WTC11 (cell line): ENCODE results near the gene MMUT. TPM values are rescaled to one million over a fixed set of nuclear protein-coding genes. Genes with fewer than 3 reads are reported as not detected.

Experiments
- ATAC-seq: fragments of 200-7000 bp; cut with Tn5 transposase; 2 replicates; pipeline ENCODE4 v1.10.0; 2021; ENCODE audit warnings: mild to moderate bottlenecking, moderate library complexity
- CTCF ChIA-PET: fragments of 300-600 bp; sonication (Branson Sonifier 250); formaldehyde crosslinking; loops from one replicate; lab custom pipeline; 2021; ENCODE audit warnings: antibody characterized with exemption; lab: Charles Lee
- POLR2A ChIA-PET: fragments of 350-600 bp; sonication (Branson Sonifier 250); formaldehyde crosslinking; loops from one replicate; lab custom pipeline; 2021; ENCODE audit warnings: antibody characterized with exemption; lab: Charles Lee
- DNase-seq: peaks from one replicate; pipeline ENCODE4 v3.0.0; 2021; ENCODE audit warnings: low spot score
- H3K27ac Mint-ChIP-seq: 2 replicates; pipeline ENCODE4 v1.8.0; 2021; ENCODE audit warnings: mixed read lengths
- H3K27me3 Mint-ChIP-seq: 2 replicates; pipeline ENCODE4 v1.8.0; 2021; ENCODE audit warnings: low read depth, mild to moderate bottlenecking, moderate library complexity, mixed read lengths
- H3K36me3 Mint-ChIP-seq: 2 replicates; pipeline ENCODE4 v1.8.0; 2021; ENCODE audit warnings: mixed read lengths
- H3K4me1 Mint-ChIP-seq: 2 replicates; pipeline ENCODE4 v1.8.0; 2022; ENCODE audit warnings: mixed read lengths
- H3K4me3 Mint-ChIP-seq: 2 replicates; pipeline ENCODE4 v1.8.0; 2021; ENCODE audit warnings: mild to moderate bottlenecking, moderate library complexity, mixed read lengths
- H3K9me3 Mint-ChIP-seq: 2 replicates; pipeline ENCODE4 v1.8.0; 2021; ENCODE audit warnings: mixed read lengths
- CBFB ChIP-seq: sonication (generic); formaldehyde crosslinking; IDR thresholded peaks from 2 replicates; pipeline ENCODE4 v1.8.1; 2022; ENCODE audit warnings: mild to moderate bottlenecking, low read depth, missing genetic modification reagents
- CREM ChIP-seq: sonication (generic); formaldehyde crosslinking; IDR thresholded peaks from 2 replicates; pipeline ENCODE4 v1.8.1; 2022; ENCODE audit warnings: mild to moderate bottlenecking, missing genetic modification reagents, moderate library complexity
- EMX1 ChIP-seq: fragments of 250-450 bp; sonication (Bioruptor Pico); IDR thresholded peaks from 2 replicates; pipeline ENCODE4 v1.8.0; 2021; ENCODE audit warnings: mild to moderate bottlenecking
- JAZF1 ChIP-seq: fragments of 250-450 bp; sonication (Bioruptor Pico); IDR thresholded peaks from 2 replicates; pipeline ENCODE4 v1.9.0; 2021; ENCODE audit warnings: moderate library complexity, mild to moderate bottlenecking, inconsistent platforms
- NR2C2 ChIP-seq: sonication (generic); formaldehyde crosslinking; IDR thresholded peaks from 2 replicates; pipeline ENCODE4 v1.8.0; 2022; ENCODE audit warnings: mild to moderate bottlenecking, missing genetic modification reagents
- NR3C1 ChIP-seq: sonication (generic); formaldehyde crosslinking; conservative IDR thresholded peaks from 2 replicates; pipeline ENCODE4 v1.8.1; 2023; ENCODE audit warnings: low read depth, mild to moderate bottlenecking, missing genetic modification reagents
- OVOL2 ChIP-seq: fragments of 250-450 bp; sonication (Bioruptor Pico); IDR thresholded peaks from 2 replicates; pipeline ENCODE4 v1.9.0; 2021; ENCODE audit warnings: mild to moderate bottlenecking, borderline replicate concordance
- ZNF138 ChIP-seq: sonication (generic); formaldehyde crosslinking; conservative IDR thresholded peaks from 2 replicates; pipeline ENCODE4 v1.8.1; 2022; ENCODE audit warnings: mild to moderate bottlenecking, moderate library complexity, missing genetic modification reagents
- ZNF219 ChIP-seq: sonication (generic); formaldehyde crosslinking; IDR thresholded peaks from 2 replicates; pipeline ENCODE4 v1.8.0; 2023; ENCODE audit warnings: missing genetic modification reagents, mild to moderate bottlenecking, borderline replicate concordance
- ZNF671 ChIP-seq: fragments of 250-450 bp; sonication (Bioruptor Pico); IDR thresholded peaks from 2 replicates; pipeline ENCODE4 v1.8.0; 2021; ENCODE audit warnings: mild to moderate bottlenecking
- total RNA-seq: library from RNA; stranded (reverse); gene quantifications from 3 replicates; pipeline ENCODE4 v1.2.3, GENCODE V29; 2021
- TF ChIP-seq, protein P1 (sequence below): fragments of 250-450 bp; sonication (Bioruptor Pico); conservative IDR thresholded peaks from 2 replicates; pipeline ENCODE4 v1.9.0; 2021; ENCODE audit warnings: mild to moderate bottlenecking
- TF ChIP-seq, protein P2 (sequence below): fragments of 250-450 bp; sonication (Bioruptor Pico); IDR thresholded peaks from 2 replicates; pipeline ENCODE4 v2.1.2; 2022; ENCODE audit warnings: mild to moderate bottlenecking, moderate library complexity
- TF ChIP-seq, protein P3 (sequence below): sonication (generic); formaldehyde crosslinking; IDR thresholded peaks from 2 replicates; pipeline ENCODE4 v1.8.1; 2022; ENCODE audit warnings: mild to moderate bottlenecking, moderate library complexity, missing genetic modification reagents
- TF ChIP-seq, protein P4 (sequence below): sonication (generic); formaldehyde crosslinking; IDR thresholded peaks from 2 replicates; pipeline ENCODE4 v1.8.0; 2023; ENCODE audit warnings: mild to moderate bottlenecking, missing genetic modification reagents
- TF ChIP-seq, protein P5 (sequence below): sonication (generic); formaldehyde crosslinking; IDR thresholded peaks from 2 replicates; pipeline ENCODE4 v1.8.0; 2022; ENCODE audit warnings: missing genetic modification reagents

The MMUT gene
- total RNA-seq, 1 experiment from 2014 or later, result 12.5 TPM

DNA sequence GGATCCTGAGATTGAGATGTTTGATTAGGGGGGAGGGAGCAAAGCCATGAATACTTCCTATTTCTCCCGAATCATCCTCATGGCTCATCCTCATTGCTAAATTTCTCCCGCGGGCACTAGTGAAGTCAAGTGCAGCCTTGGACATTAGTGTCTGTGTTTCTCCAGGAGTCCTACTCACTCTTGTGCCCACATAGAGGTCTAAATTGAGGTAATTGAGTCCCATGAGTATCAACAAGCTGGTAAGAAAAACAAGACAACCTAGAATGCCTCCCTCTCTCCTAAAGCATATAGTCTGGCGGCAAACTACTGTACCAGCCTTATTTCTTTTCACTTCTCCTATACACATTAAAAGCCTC is 537 bp upstream of the MMUT start:
- TF ChIP-seq, protein P1, sequence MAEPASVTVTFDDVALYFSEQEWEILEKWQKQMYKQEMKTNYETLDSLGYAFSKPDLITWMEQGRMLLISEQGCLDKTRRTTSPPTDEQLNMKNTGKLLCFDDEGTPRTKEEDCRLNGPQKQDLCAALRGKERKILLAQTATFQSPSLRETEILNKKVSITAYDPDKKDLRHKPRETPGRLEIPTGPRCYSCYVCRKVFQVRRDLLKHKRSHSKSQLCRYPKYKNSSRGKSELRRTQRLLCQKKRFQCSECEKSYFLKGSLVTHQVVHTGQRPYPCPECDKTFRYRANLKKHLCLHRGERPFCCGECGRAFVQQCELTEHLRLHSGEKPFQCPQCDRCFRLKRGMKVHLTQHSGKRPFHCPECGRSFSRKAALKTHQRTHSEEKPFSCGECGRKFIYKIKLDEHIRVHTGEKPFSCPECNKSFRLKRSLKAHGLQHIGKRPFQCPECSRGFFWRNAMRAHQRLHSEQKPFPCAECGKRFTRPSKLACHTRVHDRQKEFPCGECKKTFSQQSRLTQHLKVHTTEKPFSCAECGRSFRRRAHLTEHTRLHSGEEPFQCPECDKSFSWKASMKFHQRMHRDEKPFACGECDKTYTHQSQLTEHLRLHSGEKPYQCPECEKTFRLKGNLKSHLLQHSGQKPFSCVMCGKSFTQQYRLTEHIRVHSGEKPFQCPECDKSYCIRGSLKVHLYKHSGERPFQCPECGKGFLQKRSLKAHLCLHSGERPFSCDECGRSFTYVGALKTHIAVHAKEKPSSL (CRISPR knock-in tag), result no peak
- no peak for TF ChIP-seq NR3C1 (CRISPR knock-in tag)
- TF ChIP-seq ZNF671, result no peak
- TF ChIP-seq ZNF138 (CRISPR knock-in tag), result no peak
- TF ChIP-seq, protein P2, sequence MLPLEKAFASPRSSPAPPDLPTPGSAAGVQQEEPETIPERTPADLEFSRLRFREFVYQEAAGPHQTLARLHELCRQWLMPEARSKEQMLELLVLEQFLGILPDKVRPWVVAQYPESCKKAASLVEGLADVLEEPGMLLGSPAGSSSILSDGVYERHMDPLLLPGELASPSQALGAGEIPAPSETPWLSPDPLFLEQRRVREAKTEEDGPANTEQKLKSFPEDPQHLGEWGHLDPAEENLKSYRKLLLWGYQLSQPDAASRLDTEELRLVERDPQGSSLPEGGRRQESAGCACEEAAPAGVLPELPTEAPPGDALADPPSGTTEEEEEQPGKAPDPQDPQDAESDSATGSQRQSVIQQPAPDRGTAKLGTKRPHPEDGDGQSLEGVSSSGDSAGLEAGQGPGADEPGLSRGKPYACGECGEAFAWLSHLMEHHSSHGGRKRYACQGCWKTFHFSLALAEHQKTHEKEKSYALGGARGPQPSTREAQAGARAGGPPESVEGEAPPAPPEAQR, result no peak
- TF ChIP-seq, protein P3, sequence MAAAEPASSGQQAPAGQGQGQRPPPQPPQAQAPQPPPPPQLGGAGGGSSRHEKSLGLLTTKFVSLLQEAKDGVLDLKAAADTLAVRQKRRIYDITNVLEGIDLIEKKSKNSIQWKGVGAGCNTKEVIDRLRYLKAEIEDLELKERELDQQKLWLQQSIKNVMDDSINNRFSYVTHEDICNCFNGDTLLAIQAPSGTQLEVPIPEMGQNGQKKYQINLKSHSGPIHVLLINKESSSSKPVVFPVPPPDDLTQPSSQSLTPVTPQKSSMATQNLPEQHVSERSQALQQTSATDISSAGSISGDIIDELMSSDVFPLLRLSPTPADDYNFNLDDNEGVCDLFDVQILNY, result no peak
- no peak for TF ChIP-seq JAZF1 (CRISPR knock-in tag)
- TF ChIP-seq CBFB (CRISPR knock-in tag), result no peak
- no peak for TF ChIP-seq NR2C2 (CRISPR knock-in tag)
- no peak for TF ChIP-seq OVOL2
- TF ChIP-seq ZNF219, result no peak
- TF ChIP-seq, protein P4, sequence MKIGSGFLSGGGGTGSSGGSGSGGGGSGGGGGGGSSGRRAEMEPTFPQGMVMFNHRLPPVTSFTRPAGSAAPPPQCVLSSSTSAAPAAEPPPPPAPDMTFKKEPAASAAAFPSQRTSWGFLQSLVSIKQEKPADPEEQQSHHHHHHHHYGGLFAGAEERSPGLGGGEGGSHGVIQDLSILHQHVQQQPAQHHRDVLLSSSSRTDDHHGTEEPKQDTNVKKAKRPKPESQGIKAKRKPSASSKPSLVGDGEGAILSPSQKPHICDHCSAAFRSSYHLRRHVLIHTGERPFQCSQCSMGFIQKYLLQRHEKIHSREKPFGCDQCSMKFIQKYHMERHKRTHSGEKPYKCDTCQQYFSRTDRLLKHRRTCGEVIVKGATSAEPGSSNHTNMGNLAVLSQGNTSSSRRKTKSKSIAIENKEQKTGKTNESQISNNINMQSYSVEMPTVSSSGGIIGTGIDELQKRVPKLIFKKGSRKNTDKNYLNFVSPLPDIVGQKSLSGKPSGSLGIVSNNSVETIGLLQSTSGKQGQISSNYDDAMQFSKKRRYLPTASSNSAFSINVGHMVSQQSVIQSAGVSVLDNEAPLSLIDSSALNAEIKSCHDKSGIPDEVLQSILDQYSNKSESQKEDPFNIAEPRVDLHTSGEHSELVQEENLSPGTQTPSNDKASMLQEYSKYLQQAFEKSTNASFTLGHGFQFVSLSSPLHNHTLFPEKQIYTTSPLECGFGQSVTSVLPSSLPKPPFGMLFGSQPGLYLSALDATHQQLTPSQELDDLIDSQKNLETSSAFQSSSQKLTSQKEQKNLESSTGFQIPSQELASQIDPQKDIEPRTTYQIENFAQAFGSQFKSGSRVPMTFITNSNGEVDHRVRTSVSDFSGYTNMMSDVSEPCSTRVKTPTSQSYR (CRISPR knock-in tag), result no peak
- DNase-seq (no peak), ATAC-seq (peak; percentile 5)
- H3K36me3 Mint-ChIP-seq, result no peaks in the 10 kb centered on the region
- POLR2A ChIA-PET, result no interaction called here
- H3K27me3 Mint-ChIP-seq, result no peaks in the 10 kb centered on the region
- peak overlapping the region; percentile 100 for H3K4me3 Mint-ChIP-seq
- peaks cover 15% of the 10 kb centered on the region for H3K4me1 Mint-ChIP-seq
- CTCF ChIA-PET, result no interaction called here
- H3K27ac Mint-ChIP-seq, result peak overlapping the region; percentile 99
- H3K9me3 Mint-ChIP-seq, result no peaks in the 10 kb centered on the region

DNA sequence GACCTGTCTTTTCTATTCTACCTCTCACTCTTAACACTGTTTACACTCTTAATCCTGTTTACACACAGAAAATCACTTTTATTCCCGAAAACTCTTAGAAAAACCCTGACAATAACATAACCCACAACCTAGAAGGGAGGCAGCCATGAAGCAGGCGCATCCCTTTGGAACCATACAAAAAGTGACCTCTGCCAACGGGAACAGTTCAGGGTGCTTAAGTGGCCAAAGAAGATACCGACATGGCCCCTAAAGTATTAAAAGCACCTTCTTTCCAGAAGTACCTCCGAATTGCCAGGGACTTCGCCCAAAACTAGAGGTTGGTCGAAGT is 490 bp downstream of the MMUT start:
- Mint-ChIP-seq H3K27ac (peak overlapping the region; percentile 86), H3K9me3 (no peaks in the 10 kb centered on the region), H3K36me3 (no peaks in the 10 kb centered on the region), H3K4me3 (peak overlapping the region; percentile 100), H3K4me1 (peaks cover 15% of the 10 kb centered on the region)
- ChIA-PET POLR2A (no interaction called here), CTCF (no interaction called here)
- no peak for DNase-seq
- TF ChIP-seq ZNF671 (no peak), EMX1 (no peak), CREM (CRISPR knock-in tag) (no peak)
- TF ChIP-seq, protein P5, sequence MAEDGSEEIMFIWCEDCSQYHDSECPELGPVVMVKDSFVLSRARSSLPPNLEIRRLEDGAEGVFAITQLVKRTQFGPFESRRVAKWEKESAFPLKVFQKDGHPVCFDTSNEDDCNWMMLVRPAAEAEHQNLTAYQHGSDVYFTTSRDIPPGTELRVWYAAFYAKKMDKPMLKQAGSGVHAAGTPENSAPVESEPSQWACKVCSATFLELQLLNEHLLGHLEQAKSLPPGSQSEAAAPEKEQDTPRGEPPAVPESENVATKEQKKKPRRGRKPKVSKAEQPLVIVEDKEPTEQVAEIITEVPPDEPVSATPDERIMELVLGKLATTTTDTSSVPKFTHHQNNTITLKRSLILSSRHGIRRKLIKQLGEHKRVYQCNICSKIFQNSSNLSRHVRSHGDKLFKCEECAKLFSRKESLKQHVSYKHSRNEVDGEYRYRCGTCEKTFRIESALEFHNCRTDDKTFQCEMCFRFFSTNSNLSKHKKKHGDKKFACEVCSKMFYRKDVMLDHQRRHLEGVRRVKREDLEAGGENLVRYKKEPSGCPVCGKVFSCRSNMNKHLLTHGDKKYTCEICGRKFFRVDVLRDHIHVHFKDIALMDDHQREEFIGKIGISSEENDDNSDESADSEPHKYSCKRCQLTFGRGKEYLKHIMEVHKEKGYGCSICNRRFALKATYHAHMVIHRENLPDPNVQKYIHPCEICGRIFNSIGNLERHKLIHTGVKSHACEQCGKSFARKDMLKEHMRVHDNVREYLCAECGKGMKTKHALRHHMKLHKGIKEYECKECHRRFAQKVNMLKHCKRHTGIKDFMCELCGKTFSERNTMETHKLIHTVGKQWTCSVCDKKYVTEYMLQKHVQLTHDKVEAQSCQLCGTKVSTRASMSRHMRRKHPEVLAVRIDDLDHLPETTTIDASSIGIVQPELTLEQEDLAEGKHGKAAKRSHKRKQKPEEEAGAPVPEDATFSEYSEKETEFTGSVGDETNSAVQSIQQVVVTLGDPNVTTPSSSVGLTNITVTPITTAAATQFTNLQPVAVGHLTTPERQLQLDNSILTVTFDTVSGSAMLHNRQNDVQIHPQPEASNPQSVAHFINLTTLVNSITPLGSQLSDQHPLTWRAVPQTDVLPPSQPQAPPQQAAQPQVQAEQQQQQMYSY, result no peak
- TF ChIP-seq, all 79 proteins: peak for 0
- ATAC-seq, result peak; percentile 7
- H3K27me3 Mint-ChIP-seq, result no peaks in the 10 kb centered on the region
